ENCODE data around the gene SENP2. TPM values are rescaled to one million over a fixed set of nuclear protein-coding genes. Genes with fewer than 3 reads are reported as not detected.

SENP2 gene
- total and polyA plus RNA-seq, 2 of the 13 experiments (the other 11 are each of a cell fraction or from before 2014, with no cell fraction given), result 7.7 to 46.2 TPM

DNA sequence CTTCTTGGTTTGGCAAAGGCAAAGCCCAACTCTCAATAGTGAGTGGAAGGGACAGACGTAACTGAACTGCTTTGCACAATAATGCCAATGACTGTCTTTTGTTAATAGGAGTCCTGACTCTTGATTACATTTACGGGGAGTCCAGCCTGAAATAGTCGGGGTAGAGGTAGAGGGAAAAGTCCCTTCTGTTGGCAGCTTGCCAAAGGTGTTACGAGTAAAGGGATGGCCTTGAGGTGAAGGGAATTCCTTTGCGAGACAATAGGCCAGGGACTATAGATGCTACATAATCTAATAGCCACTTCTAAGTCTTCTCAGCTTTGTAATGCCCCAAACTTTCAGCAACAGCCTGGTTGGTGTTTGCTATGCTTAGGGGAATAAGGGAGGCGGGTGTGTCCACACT, 2.2 kb upstream of the SENP2 start (continued):
- TF ChIP-seq ZNF431 (CRISPR knock-in tag; IDR thresholded peaks at IDR 0.05; ENCODE audit: borderline replicate concordance, low read depth), result no peak
- no peak for TF ChIP-seq ZNF775 (CRISPR knock-in tag; IDR thresholded peaks at IDR 0.05; ENCODE audit: borderline replicate concordance)
- TF ChIP-seq, protein P1, sequence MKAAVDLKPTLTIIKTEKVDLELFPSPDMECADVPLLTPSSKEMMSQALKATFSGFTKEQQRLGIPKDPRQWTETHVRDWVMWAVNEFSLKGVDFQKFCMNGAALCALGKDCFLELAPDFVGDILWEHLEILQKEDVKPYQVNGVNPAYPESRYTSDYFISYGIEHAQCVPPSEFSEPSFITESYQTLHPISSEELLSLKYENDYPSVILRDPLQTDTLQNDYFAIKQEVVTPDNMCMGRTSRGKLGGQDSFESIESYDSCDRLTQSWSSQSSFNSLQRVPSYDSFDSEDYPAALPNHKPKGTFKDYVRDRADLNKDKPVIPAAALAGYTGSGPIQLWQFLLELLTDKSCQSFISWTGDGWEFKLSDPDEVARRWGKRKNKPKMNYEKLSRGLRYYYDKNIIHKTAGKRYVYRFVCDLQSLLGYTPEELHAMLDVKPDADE (CRISPR knock-in tag; IDR thresholded peaks at IDR 0.05), result no peak
- TF ChIP-seq ZNF468 (CRISPR knock-in tag; IDR thresholded peaks at IDR 0.05), result no peak
- no peak for TF ChIP-seq SOX13 (IDR thresholded peaks at IDR 0.05)
- peak in 1 of 2 experiments; percentile 27; a peak in 1 of 4 replicates for TF ChIP-seq SOX13 (CRISPR knock-in tag; conservative IDR thresholded peaks at IDR 0.05 in 1 of 2, IDR thresholded peaks at IDR 0.05 in 1 of 2)
- TF ChIP-seq PLRG1 (conservative IDR thresholded peaks at IDR 0.05), result no peak

DNA sequence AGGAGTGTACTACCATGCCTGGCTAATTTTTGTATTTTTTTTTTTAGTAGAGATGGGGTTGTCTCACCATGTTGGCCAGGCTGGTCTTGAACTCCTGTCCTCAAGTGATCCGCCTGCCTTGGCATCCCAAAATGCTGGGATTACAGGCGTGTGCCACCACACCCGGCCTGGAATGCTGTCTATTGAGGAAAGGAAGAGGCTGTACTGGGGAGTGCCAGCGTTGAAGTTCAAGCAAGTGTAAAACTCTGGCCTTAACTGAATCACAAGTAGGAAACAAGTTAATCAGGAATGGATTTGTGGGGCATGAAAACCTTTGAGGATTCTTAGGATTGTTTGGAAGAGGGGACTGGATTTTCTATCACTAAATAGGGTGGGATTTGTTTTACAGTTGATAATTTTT, 1.4 kb upstream of the SENP2 start:
- H3K4me1 ChIP-seq (ENCODE audit: insufficient read depth, low read length), result peaks cover 33% of the 10 kb centered on the region
- FAIRE-seq (no peak), ATAC-seq (no peak), DNase-seq (ENCODE audit: low spot score) (no peak)
- no peak overlapping the region for H2AFZ ChIP-seq (ENCODE audit: low read length)
- BruUV-seq (replicated peaks), result no TSS peak
- H3K79me2 ChIP-seq (ENCODE audit: insufficient read depth, low read length), result peaks cover 4% of the 10 kb centered on the region
- intact Hi-C loops (cut with micrococcal nuclease; ENCODE audit: unreplicated experiment) (loop anchor here (5.0 kb wide), 1 partner anchor 87 kb away; the partner anchor contains the start of gene TMEM41A), in situ Hi-C loops (cut with HindIII; ENCODE audit: extremely low pct_ligation_motif_present, low pct_unique_long_range_greater_than_20kb) (no loop called here)
- 91% methylated on average over 4 of the region's 4 CpGs for WGBS (ENCODE audit: low lambda C conversion rate)
- H3K4me2 ChIP-seq (ENCODE audit: low read depth, low read length), result peak overlapping the region; percentile 97
- no peaks in the 10 kb centered on the region for H3K36me3 ChIP-seq (replicated peaks in 1 of 2; ENCODE audit: control insufficient read depth in 1 of 2, insufficient read depth in 2 of 2, low read length in 2 of 2)
- ChIA-PET POLR2A (no interaction called here), CTCF (ENCODE audit: low intra/inter-chr PET ratio, low total read pairs) (no interaction called here)
- H3K9me3 ChIP-seq (ENCODE audit: low read length), result no peaks in the 10 kb centered on the region
- peak overlapping the region; percentile 82 for H3K27ac ChIP-seq (ENCODE audit: extremely low read length, insufficient read depth, low read length)
- peak overlapping the region in 2 of 3 experiments; percentile 51 to 93; a peak in 3 of 6 replicates for H3K4me3 ChIP-seq (replicated peaks in 1 of 3; ENCODE audit: insufficient read depth in 1 of 3, low read depth in 2 of 3, low read length in 3 of 3)
- peak overlapping the region; percentile 81; the same call in 1 of the 2 replicates for H3K9ac ChIP-seq (ENCODE audit: insufficient read depth, low read depth, low read length)
- TF ChIP-seq ZNF496 (CRISPR knock-in tag; IDR thresholded peaks at IDR 0.05; ENCODE audit: insufficient replicate concordance), result no peak
- no peak for TF ChIP-seq MED8 (CRISPR knock-in tag; IDR thresholded peaks at IDR 0.05; ENCODE audit: insufficient replicate concordance)
- TF ChIP-seq, protein P2, sequence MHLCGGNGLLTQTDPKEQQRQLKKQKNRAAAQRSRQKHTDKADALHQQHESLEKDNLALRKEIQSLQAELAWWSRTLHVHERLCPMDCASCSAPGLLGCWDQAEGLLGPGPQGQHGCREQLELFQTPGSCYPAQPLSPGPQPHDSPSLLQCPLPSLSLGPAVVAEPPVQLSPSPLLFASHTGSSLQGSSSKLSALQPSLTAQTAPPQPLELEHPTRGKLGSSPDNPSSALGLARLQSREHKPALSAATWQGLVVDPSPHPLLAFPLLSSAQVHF (CRISPR knock-in tag; IDR thresholded peaks at IDR 0.05), result no peak
- TF ChIP-seq TBL1XR1 (IDR thresholded peaks at IDR 0.05; ENCODE audit: borderline replicate concordance, low read length, partially characterized antibody), result no peak
- TF ChIP-seq FOXC1 (CRISPR knock-in tag; IDR thresholded peaks at IDR 0.05; ENCODE audit: borderline replicate concordance), result no peak
- no peak for TF ChIP-seq KLF6 (CRISPR knock-in tag; IDR thresholded peaks at IDR 0.05)
- TF ChIP-seq RFXAP (CRISPR knock-in tag; IDR thresholded peaks at IDR 0.05; ENCODE audit: borderline replicate concordance), result no peak
- TF ChIP-seq ZNF224 (CRISPR knock-in tag; IDR thresholded peaks at IDR 0.05), result no peak
- no peak for TF ChIP-seq HNRNPL (IDR thresholded peaks at IDR 0.05; ENCODE audit: low read depth, low read length)
- H3K27me3 ChIP-seq (ENCODE audit: control insufficient read depth in 1 of 2, insufficient read depth in 2 of 2, low read length in 2 of 2), result no peaks in the 10 kb centered on the region; a peak in 1 of 5 replicates
- H4K20me1 ChIP-seq (ENCODE audit: insufficient read depth, low read length), result no peaks in the 10 kb centered on the region

All from HepG2 (cell line).